ENCODE measurements around the gene XNDC1N. TPM values are rescaled to one million over a fixed set of nuclear protein-coding genes. Genes with fewer than 3 reads are reported as not detected.

The XNDC1N gene
- total RNA-seq, 3 donors from 2014 or later, result 11.7 to 18.0 (median 12.7) TPM

DNA sequence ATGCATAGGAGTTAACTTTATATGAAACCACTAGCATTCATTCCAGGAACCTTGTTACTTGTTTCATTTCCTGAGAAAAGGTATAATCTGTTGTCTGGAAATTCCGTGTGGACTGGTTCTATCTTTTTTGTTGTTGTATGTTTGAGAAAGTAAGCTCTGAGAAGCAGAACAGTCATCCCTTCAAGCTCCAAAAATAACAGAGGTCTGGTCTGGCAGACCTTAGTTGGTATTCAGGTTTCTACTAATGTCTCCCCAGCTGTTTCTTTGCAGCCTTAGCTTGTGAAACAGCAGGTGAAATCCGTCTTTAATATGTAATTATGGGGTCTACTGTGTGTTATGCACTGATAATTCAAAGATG lies 2.8 kb upstream of the XNDC1N start:
- DNase-seq (no peak), ATAC-seq (no peak)
- no peaks in the 10 kb centered on the region for H3K36me3 ChIP-seq (ENCODE audit: low read depth)
- H3K4me1 ChIP-seq (ENCODE audit: low read depth), result peaks cover 16% of the 10 kb centered on the region
- no peak overlapping the region for H3K4me3 ChIP-seq
- intact Hi-C loops (cut with DNase I, micrococcal nuclease), result no loop called here
- TF ChIP-seq, protein P1, sequence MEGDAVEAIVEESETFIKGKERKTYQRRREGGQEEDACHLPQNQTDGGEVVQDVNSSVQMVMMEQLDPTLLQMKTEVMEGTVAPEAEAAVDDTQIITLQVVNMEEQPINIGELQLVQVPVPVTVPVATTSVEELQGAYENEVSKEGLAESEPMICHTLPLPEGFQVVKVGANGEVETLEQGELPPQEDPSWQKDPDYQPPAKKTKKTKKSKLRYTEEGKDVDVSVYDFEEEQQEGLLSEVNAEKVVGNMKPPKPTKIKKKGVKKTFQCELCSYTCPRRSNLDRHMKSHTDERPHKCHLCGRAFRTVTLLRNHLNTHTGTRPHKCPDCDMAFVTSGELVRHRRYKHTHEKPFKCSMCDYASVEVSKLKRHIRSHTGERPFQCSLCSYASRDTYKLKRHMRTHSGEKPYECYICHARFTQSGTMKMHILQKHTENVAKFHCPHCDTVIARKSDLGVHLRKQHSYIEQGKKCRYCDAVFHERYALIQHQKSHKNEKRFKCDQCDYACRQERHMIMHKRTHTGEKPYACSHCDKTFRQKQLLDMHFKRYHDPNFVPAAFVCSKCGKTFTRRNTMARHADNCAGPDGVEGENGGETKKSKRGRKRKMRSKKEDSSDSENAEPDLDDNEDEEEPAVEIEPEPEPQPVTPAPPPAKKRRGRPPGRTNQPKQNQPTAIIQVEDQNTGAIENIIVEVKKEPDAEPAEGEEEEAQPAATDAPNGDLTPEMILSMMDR (IDR thresholded peaks at IDR 0.05), result no peak
- H3K9me3 ChIP-seq, result no peaks in the 10 kb centered on the region

DNA sequence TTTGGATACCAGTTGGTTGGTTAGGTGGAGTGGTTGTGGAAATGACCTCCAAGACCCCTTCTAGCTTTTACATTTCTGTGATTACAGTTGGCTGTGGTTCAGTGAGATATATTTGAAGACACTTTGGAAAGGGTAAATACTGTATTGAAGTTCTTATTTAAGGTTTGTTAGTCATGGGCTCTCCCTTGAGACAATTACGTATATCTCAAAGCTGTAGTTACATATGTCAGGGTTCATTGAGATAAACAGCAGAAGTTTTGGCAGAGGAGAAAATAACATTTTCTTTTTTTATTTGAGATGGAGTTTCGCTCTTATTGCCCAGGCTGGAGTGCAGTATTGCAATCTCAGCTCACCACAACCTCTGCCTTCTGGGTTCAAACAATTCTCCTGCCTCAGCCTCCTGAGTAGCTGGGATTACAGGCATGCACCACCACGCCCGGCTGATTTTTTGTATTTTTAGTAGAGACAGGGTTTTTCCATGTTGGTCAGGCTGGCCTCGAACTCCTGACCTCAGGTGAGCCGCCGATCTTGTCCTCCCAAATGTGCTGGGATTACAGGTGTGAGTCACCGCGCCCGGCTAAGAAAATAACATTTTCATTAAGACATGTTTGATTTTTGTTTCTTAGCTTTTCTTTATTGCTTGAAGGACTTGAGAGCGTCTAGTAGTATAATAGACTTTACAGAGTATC lies 2.3 kb upstream of the XNDC1N start:
- H3K36me3 ChIP-seq (ENCODE audit: low read depth), result no peaks in the 10 kb centered on the region
- H3K9me3 ChIP-seq, result no peaks in the 10 kb centered on the region
- ATAC-seq (no peak), DNase-seq (no peak)
- intact Hi-C loops (cut with DNase I, micrococcal nuclease), result no loop called here
- peaks cover 16% of the 10 kb centered on the region for H3K4me1 ChIP-seq (ENCODE audit: low read depth)
- TF ChIP-seq, protein P1 (IDR thresholded peaks at IDR 0.05), result no peak
- H3K4me3 ChIP-seq, result no peak overlapping the region

DNA sequence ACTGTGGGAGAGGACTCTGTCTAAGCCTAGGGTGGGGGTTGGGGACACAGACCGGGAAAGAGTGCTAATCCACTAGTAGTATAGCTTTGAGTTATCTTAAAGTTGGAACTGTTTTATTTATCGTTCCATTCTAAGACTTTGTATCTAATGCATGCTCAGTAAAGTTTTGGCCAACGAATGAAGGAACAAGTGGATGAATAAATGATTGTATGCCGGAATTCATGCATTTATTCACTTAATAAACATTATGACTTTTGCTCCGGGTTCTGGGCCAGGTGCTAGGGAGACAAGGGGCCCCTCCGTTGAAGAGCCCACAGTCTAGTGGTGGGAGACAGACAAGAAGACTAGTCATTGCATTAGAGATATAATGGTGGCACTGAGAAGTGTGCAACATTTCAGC lies 1.1 kb upstream of the XNDC1N start:
- ATAC-seq, result no peak
- H3K36me3 ChIP-seq (ENCODE audit: low read depth), result no peaks in the 10 kb centered on the region
- no peaks in the 10 kb centered on the region for H3K9me3 ChIP-seq
- TF ChIP-seq, protein P1 (IDR thresholded peaks at IDR 0.05), result no peak
- no peak for DNase-seq
- peaks cover 13% of the 10 kb centered on the region for H3K4me1 ChIP-seq (ENCODE audit: low read depth)
- H3K4me3 ChIP-seq, result peak overlapping the region; percentile 93
- intact Hi-C loops (cut with DNase I, micrococcal nuclease), result no loop called here

DNA sequence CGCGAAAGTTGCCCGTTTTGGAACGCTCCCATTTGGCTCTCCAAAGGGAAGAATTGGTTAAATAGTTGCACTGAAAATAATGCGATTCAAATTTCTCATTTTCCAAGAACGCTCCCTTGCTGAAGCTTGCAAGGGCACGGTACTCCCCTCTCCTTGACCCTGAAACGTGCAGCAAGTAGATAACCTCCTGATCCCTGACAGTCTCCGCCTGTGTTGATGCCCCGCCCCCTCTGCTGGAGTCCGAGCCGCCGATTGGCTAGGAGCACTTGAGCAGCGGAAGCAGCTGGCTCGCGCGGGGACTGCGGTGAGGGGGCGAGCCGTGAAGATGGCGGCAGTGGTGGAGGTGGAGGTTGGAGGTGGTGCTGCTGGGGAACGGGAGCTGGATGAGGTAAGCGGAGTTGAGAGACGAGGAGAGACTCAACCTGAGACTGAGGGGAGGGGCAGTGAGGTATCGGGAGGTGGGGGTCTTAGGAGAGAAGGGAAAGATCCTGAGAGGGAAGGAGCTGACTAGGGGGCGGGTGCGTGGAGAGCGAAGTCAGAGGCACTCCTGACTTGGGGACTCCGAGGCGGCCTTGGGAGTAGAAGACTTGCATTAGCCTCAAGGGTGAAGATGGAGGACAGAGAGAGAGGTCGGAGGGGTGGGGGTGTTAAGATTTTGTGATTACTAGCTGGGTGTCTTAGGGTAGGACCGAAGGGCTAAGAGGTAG lies 496 bp upstream of the XNDC1N start, which contains the start of gene RNF121:
Gene RNF121, plus strand, starts transcription at position 310 of the 707 bp plus-strand sequence. Its CDS starts 16 bp downstream, at position 326.
- intact Hi-C loops (cut with DNase I, micrococcal nuclease), result no loop called here

DNA sequence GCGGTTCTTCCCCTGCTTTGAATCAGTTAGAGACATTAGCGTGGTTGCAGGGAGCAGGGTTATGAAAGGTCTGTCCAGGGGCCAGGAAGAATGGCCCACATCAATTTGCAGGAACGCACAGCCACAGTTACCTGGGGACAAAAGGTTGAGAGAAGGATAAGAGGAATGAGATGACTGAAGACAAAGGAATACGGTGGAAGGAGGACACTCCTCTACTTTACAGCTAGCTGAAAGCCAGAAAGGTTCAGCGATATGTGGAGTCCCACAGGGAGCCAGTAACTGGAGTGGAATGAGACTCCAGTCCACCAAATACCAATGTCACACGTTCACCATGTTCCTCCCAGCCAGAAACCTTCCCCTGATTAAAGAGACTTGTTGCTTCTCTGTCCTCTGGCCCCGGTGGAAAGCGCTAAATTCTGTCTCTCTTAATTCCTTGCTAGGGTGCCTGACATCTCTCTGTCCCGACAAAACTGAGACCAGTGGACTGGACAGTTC lies 10.7 kb downstream of the XNDC1N start:
- no peak for ATAC-seq
- intact Hi-C loops (cut with DNase I, micrococcal nuclease), result no loop called here
- TF ChIP-seq, protein P1 (IDR thresholded peaks at IDR 0.05), result no peak
- no peaks in the 10 kb centered on the region for H3K9me3 ChIP-seq
- no peaks in the 10 kb centered on the region for H3K4me1 ChIP-seq (ENCODE audit: low read depth)
- no peaks in the 10 kb centered on the region for H3K36me3 ChIP-seq (ENCODE audit: low read depth)
- no peak for DNase-seq
- H3K4me3 ChIP-seq, result no peak overlapping the region

More for the DNA sequence above, 496 bp upstream of the XNDC1N start, which contains the start of gene RNF121:
- Histone ChIP-seq H3K9me3 (no peaks in the 10 kb centered on the region), H3K4me1 (ENCODE audit: low read depth) (peaks cover 13% of the 10 kb centered on the region), H3K36me3 (ENCODE audit: low read depth) (no peaks in the 10 kb centered on the region), H3K4me3 (peak within 1 kb of the TSS; percentile 93)
- ATAC-seq (peak; percentile 99), DNase-seq (peak; percentile 97 to 99 (median 98))
- TF ChIP-seq, protein P1 (IDR thresholded peaks at IDR 0.05), result no peak
